HK-2 (cell line): ENCODE data around the gene DBF4.
"Not testable (repeated sequence)": the region's sequence is repeated elsewhere in the genome, so short reads cannot be mapped to it uniquely, and the experiment has no call there.

Experiments
- DNase-seq: peaks from one replicate; pipeline ENCODE4 v3.0.0-alpha.2; 2018; ENCODE audit not compliant: unreplicated experiment

DBF4 gene

GRCh38 chr7:87876040-87876868 is at the start of gene DBF4, which contains the start of gene SLC25A40:
TSS of gene DBF4 (plus strand) at chr7:87876493. CDS start at chr7:87876733, 240 bp downstream.
TSS of gene SLC25A40 (minus strand) at chr7:87876360. CDS start at chr7:87858727, 17,633 bp downstream.
- DNase-seq = peak; percentile 99

- DNase-seq = not testable (repeated sequence)
These were observed 47.9 kb upstream of the DBF4 start for GRCh38 chr7:87828383-87828782.

DNA sequence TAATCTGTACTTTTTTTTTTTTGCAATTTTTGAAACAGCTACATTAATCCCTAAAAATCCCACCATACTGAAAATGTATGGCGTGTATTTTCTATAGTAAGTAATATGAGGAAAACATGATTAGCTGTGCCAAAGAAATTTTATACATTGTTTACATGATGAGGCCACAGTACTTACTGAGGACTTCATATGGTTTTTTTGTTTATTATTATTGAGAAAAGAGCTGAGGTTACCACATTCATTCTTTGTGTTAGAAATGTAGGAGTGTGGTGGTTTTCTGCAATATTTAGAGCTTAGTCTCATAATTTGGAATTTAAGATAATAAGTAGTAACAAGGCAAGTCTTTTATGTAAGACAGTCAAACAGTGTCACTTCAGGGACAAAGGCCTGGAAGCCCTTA is 45.2 kb upstream of the DBF4 start:
- no peak for DNase-seq

- no peak for DNase-seq
These were observed 43.2 kb upstream of the DBF4 start for GRCh38 chr7:87833130-87833529.

DNA sequence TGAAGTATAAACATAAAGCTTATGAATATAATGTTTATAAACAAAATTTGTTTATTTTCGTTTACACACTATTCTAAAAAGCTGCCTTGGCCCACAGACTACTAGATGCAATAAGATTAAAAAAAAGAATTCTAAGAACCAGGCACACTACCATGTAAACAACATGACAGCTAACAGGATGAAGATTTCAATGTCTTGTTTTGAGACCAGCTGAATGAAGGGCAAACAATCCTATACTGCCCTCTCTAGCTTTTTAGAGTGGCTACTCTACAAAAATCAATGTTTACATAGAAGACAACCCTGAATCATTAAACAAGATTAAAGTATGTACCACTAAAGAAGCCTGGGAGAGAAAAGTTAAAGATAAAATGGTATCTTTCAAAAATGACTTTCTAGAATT is 38.7 kb upstream of the DBF4 start:
- DNase-seq = no peak

DNA sequence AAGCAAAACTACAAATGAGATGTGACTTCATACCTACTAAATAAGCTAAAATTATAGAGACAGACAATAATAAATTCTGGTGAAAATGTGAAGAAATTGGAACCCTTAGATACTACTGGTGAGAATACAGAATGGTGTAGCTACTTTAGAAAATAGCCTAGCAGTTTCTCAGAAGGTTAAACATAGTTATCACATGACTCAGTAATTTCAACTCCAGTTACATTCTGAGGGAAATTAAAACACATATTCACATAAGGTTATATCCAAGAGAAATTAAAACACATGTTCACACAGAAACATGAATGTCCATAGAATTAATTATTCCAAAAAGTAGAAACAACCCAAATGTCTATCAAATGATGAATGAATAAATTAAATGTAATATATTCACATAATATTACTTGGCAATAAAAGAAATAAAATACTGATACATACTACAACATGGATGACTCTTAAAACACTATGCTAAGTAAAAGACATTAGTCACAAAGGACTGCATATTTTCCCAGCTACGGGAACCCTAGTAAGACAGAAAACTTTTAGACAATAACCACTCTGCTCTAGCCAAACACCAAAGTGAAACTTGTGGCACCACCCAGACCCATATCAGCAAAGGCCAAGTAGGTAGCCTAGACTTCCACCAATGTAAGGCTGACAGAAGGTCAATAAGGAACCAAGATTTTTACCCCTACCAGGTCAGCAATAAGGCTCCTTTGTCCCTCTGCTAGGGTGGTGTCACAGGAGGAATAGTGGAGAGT is 25.3 kb upstream of the DBF4 start:
- no peak for DNase-seq

GRCh38 chr7:87852306-87852705 is 24.0 kb upstream of the DBF4 start:
- no peak for DNase-seq

- DNase-seq = no peak
These were observed 22.9 kb upstream of the DBF4 start for GRCh38 chr7:87853237-87853864.

GRCh38 chr7:87858417-87859100 is 17.7 kb upstream of the DBF4 start:
- DNase-seq = no peak

DNA sequence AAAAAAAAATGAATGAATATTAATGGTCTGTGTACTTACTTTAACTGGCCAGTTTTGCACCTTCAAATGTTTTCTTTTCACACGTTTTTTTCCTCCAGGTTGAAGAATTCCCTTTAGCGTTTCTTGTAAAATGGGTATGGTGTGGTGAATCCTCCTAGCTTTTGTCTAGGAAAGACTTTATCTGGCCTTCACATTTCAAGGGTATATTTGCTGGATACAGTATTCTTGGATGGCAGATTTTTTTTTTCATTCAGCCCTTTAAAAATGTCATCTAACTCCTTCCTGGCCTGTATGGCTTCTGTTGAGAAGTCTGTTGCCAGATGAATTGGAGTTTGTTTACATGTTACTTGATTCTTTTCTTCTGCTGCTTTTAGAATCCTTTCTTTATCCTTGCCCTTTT is 10.2 kb upstream of the DBF4 start:
- no peak for DNase-seq

- DNase-seq = not testable (repeated sequence)
These were observed 9.8 kb upstream of the DBF4 start for GRCh38 chr7:87866533-87866932.

GRCh38 chr7:87870471-87870870 is 5.8 kb upstream of the DBF4 start:
- DNase-seq = no peak

DNA sequence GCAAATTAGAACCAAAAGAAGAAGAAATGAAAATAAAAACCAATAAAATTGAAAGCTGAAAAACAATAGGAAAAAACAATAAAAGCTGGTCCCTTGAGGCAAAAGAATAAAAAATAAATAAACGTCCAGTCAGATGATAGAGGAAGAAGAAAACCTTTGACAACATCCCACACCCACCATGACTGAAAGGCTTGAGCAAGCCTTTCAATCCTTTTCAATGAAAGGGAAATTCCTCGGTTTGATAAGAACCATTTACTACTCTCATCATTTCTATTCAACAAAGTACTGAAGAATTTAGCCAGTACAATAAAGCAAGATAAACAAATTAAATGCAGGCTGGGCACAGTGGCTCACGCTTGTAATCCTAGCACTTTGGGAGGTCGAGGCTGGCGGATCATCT is 3.9 kb upstream of the DBF4 start:
- no peak for DNase-seq

- DNase-seq = not testable (repeated sequence)
These were observed 3.0 kb upstream of the DBF4 start for GRCh38 chr7:87873328-87873727.

GRCh38 chr7:87874066-87874465 is 2.2 kb upstream of the DBF4 start:
- DNase-seq = no peak

DNA sequence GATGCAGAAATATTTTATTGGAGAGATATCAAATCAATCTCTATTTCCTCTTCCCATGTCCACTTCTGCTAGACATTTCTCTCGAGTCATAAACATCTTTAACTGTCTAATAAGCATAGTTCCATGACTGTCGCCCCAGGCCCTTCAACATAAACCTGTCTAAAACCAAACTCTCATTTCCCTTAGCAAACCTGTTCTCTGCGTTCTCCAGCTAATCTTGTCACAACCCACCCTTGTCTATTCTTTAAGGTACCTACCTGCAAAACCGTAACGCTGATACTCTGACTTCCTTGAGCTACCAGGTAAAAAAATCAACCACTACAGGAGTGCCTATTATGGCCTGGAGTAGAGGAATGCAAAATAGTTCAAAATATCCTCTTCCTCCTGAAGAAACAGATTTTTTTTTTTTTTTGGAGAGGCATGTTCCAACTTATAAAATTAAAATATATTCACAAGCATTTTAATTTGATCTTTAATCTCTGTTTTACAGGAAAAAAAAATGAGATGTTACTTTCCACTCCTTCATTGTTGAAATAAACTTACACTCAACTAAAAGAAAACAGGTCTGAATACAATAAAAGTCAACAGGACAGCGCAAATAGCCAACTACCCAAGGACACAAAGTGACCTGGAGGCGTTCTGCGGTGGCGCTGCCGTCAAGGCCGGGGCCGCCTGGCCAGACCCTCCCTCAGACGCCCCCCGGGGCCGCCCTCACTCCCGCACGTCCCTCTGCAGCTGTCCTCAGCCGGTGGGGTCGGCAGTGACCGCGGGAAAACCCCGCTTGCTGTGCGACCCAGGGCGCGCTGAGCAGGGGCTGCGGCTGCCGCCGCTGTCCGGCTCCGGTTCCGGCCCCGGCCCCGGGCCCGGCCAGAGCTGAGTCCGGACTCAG is 898 bp upstream of the DBF4 start:
- DNase-seq = no peak

DNA sequence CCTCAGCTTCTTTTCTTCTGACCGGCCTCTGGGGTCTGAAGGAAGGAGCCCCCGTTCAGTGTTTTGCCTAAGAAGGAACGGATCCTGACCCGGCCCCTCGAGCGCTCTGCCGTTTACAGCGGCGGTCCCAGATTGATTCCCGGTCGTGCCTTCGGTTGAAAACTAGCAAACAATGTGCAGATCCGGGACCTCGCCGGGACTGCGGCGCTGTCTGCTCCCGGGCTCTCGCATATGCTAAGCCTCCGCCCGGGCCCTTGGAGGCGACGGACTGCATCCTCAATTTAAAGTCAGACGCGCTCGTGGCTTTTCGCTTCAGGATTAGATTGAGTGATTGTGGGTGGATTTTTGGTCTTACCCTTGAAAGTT is 559 bp downstream of the DBF4 start:
- peak; percentile 61 for DNase-seq

GRCh38 chr7:87877366-87878040 is 1.2 kb downstream of the DBF4 start:
- DNase-seq = no peak

- DNase-seq = no peak
These were observed 2.0 kb downstream of the DBF4 start for GRCh38 chr7:87878208-87878735.
